HG02852 (cell line): Measurements from ENCODE around the gene CD7.
"Not testable (repeated sequence)": the region's sequence is repeated elsewhere in the genome, so short reads cannot be mapped to it uniquely, and the experiment has no call there.

Experiments
- ATAC-seq: cut with Tn5 transposase; IDR thresholded peaks from one replicate; pipeline ENCODE4 v1.9.1; 2021; ENCODE audit warnings: mild to moderate bottlenecking, moderate library complexity; ENCODE audit not compliant: unreplicated experiment

CD7 gene

GRCh38 chr17:82317394-82318168 lies at the start of gene CD7:
TSS of gene CD7 (minus strand) at chr17:82317608. CDS start at chr17:82317495, 113 bp downstream.
- no peak for ATAC-seq

GRCh38 chr17:82366749-82367148 lies 49.3 kb upstream of the CD7 start:
- no peak for ATAC-seq

DNA sequence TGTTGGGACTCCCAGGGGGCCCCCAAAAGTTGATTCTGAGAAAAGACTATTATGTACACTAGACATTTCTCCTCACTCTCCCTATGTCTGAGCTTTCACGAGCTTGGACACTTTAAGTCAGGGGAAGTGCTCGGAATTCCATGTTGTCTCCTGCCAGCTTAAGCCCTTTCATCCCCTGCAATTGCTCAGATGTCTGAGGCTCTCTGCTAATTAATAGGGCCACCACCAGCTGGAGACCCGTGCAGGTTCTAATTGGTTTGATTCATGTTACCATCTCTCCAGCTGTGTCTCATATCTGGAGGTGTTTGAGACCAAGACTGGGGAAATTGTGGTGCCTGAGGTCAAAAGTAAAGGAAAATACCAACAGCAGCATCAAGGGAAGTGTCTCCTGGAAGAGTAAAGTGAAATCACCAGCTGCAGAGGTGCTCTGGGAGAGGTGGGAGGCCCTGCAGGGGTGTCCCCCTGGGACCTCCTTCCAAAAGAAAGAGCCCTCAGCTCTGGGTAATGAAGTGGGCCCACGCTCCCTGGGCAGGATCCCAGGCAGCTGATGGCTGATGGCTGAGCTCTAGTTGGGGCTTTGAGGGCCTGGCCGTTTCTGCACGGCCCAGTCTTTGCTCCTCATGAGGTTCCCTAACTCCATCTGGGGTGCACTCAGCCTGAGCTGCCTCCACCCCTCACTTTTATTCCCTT lies 48.3 kb upstream of the CD7 start:
- no peak for ATAC-seq

- ATAC-seq, result no peak
Observed at GRCh38 chr17:82361885-82362633, 44.7 kb upstream of the CD7 start.

DNA sequence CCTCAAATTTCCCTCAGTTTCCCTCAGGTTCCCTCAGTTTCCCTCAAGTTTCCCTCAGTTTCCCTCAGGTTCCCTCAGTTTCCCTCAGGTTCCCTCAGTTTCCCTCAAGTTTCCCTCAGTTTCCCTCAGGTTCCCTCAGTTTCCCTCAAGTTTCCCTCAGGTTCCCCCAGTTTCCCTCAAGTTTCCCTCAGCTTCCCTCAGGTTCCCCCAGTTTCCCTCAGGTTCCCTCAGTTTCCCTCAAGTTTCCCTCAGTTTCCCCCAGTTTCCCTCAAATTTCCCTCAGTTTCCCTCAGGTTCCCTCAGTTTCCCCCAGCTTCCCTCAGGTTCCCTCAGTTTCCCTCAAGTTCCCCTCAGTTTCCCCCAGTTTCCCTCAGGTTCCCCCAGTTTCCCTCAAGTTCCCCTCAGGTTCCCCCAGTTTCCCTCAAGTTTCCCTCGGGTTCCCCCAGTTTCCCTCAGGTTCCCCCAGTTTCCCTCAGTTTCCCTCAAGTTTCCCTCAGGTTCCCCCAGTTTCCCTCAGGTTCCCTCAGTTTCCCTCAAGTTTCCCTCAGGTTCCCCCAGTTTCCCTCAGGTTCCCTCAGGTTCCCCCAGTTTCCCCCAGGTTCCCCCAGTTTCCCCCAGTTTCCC lies 42.2 kb upstream of the CD7 start:
- not testable (repeated sequence) for ATAC-seq

- no peak for ATAC-seq
Observed at GRCh38 chr17:82358465-82359350, 41.3 kb upstream of the CD7 start, which contains the start of gene TEX19. TSS of gene TEX19 (plus strand) at chr17:82359247. CDS start at chr17:82362151, 2,904 bp downstream.

GRCh38 chr17:82357394-82357793 lies 40.0 kb upstream of the CD7 start:
- no peak for ATAC-seq

DNA sequence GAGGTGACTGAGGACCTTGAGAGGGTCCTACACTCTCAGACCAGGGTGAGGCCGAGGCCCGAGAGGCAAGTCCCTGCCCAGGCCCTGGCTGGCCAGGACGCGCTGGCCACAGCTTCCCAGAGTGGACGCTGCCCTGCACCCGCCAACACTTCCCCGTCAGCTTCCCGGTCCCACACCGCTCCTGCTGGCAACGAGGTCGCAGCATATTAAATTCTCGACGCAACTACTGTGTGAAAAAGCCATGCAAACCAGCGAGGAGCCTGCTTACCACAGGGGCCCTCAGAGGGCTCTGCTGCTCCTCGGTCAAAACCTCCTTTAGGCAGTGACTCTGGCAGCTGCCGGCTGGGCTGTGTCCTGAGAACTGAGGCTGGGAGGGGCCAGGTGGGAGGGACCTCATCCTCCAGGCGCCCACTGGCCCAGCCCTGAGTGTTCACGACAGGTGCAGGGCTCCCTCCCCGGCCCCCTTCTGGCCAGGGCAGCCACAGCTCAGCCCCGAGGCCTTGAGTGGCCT lies 39.5 kb upstream of the CD7 start:
- ATAC-seq, result no peak

DNA sequence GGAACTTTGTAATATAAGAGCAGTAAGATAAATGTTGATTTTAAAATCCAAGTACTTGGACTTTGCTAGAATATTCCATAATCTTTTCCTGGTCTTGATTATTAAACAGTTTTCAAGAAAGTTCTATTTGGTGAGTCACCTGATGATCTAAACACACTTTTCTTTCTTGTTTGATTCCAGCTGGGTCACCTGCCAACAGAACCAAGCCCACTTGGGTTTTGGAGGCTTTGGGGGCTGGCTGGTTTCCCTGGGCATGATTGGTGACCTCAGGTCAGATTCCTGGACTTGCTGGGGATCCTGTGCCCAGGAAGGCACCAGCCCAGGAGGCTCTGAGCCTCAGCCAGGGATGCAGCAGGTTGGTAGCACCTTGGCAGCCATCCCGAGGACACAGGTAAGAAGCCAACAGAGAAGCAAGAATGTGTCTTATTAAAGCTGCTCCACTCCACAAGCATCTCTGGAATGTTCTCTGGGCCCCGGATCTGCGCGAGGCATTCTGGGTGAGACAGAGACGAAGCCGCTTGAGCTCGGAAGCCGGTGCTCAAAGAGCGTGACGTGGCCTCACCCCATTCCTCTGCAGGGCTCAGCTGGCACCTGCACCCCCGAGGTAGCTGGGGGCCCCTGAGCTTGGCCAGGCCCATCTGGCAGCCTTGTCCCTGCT lies 38.5 kb upstream of the CD7 start:
- no peak for ATAC-seq

- no peak for ATAC-seq
Observed at GRCh38 chr17:82354804-82355308, 37.4 kb upstream of the CD7 start.

- no peak for ATAC-seq
Observed at GRCh38 chr17:82353484-82353883, 36.1 kb upstream of the CD7 start.

DNA sequence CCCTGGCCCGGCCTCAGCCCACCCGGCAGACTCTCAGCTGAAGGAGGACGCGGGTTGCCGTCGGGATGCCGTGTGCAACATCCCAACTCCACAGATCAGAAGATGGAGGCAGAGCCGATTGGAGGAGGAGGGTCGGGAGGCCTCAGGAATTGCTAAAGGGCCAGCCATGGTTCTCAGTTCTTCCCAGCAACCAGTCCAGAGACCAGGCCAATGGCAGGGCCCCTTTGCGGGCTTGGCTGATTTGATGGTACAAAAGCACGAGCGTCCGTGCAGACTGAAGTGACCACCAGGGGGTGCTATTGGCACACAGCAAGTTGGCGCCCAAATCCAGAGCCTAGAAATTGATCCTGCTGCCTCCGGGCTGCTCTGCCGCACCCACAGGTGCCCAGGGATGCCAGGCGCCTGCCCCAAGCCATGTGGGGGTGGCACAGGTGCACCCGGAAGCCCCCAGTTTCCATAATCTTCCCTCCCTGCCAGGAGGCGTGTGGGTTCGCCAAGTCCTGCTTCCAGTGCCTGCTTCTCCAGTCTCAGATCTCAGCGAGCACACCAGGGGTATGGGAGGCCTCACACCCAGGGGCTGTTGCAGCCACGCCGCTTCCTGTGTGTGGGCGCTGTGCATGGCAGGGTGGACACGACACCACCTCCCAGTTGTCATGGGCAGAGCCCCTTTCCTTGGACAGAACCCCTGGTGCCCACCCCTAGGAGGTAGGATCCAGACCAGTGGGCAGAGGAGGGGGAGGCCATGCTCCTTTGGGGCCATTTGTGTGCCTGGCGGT lies 34.5 kb upstream of the CD7 start:
- ATAC-seq, result no peak

DNA sequence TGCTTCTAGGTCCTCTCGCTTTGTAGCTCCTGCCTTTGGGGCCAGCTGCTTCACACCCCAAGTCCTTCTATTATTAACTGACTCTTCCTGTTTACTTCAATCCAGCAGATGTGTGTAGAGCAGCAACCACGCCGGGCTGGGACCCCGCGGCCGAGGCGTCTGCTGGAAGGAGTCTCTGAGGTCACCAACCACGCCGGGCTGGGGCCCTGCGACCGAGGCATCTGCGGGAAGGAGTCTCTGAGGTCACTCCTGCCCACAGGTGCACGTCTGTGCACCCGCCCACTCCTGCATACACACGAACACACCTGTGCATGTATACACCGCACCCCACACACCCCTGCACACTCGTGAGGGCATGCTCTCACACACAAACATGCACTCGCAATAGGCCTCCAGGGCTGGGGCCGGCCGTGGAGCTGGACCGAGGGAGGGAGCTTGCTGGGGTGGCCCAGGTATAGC lies 33.9 kb upstream of the CD7 start:
- no peak for ATAC-seq

- ATAC-seq, result no peak
Observed at GRCh38 chr17:82350182-82351030, 33.0 kb upstream of the CD7 start.

DNA sequence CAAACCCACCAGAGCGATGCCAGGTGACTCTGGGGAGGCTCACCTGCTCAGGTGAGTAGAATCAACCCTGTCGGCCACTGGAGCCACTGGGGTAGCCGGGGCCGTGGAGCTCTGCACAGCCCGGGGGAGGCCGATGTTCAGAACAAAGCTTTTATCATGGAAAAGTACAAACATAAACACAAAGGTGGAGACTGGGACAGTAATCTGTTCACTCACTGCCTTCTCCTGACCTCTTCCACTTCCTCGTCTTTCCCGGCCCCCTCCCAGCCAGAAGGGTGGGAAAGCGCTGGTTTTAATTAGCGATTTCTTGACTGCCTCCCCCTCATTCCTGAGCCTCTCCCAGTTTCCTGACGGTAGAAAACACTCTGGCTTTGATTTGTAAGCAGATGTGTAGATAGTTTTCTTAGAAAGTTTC lies 31.9 kb upstream of the CD7 start:
- no peak for ATAC-seq

DNA sequence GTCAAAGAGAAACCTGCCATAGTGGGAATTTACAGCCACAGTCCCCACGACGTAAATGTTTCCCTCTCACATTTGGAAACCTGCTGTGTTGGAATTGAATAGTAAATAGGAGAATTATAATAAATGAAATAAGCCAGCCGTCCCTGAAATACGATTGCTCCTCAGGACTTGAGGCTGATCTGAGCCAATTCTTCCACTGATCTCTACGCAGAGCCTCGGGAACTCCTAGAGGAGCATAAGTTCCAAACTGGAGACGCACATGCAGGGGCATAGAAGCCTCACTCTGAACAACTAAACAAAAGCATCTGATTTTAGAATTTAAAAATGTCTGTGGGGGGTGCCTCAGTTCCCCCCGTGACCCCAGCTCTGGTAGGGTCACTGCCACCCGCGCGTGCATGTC lies 31.5 kb upstream of the CD7 start:
- ATAC-seq, result no peak

GRCh38 chr17:82348434-82348833 lies 31.0 kb upstream of the CD7 start:
- no peak for ATAC-seq
